ENCODE measurements around the gene DYSF.

The DYSF gene

DNA sequence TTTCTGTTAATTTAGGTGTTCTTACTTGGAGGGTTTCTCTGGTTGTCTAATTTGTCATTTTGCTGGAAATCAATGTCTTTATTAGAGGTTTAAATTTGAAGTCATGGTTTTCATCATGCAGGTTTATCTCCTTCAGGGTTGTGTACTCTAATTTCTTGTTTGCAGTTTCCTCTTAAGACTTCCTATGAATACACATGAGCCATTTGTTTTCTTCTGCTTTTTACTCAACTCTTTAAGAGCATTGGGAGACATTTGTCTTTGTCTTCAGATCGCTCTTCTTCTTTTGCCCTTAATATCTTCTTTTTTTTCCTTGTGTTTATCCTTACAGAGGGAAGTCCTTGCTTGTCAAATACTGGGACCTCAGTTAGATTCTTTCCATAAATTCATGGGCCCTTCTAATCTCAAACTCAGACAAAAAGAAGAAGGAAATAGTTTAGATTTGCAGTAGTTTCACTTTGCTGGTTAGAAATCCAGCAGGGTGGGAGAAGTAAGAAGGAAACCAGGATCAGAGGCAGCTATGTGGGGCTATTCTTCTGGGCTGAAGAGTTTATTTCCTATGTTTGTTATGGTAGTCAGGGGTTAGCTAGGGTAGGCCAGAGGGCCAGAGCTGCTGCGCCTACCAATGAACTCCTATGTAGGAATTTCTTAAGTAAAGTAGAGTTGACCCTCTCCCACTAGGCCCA is 176.6 kb downstream of the DYSF start:
- Histone ChIP-seq H3K4me3 (ENCODE audit: severe bottlenecking) (no peak overlapping the region), H3K27me3 (ENCODE audit: insufficient read depth, poor library complexity, severe bottlenecking) (peaks cover 13% of the 10 kb centered on the region), H3K9me3 (ENCODE audit: severe bottlenecking) (no peaks in the 10 kb centered on the region), H3K4me1 (ENCODE audit: insufficient read depth, poor library complexity, severe bottlenecking) (no peaks in the 10 kb centered on the region), H3K36me3 (ENCODE audit: low read depth) (no peaks in the 10 kb centered on the region), H3K27ac (ENCODE audit: poor library complexity, severe bottlenecking) (no peak overlapping the region)
- ATAC-seq (ENCODE audit: low read depth), result no peak
- no peak for DNase-seq (ENCODE audit: low spot score)
- TF ChIP-seq, protein P1, sequence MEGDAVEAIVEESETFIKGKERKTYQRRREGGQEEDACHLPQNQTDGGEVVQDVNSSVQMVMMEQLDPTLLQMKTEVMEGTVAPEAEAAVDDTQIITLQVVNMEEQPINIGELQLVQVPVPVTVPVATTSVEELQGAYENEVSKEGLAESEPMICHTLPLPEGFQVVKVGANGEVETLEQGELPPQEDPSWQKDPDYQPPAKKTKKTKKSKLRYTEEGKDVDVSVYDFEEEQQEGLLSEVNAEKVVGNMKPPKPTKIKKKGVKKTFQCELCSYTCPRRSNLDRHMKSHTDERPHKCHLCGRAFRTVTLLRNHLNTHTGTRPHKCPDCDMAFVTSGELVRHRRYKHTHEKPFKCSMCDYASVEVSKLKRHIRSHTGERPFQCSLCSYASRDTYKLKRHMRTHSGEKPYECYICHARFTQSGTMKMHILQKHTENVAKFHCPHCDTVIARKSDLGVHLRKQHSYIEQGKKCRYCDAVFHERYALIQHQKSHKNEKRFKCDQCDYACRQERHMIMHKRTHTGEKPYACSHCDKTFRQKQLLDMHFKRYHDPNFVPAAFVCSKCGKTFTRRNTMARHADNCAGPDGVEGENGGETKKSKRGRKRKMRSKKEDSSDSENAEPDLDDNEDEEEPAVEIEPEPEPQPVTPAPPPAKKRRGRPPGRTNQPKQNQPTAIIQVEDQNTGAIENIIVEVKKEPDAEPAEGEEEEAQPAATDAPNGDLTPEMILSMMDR (IDR thresholded peaks at IDR 0.05; ENCODE audit: poor library complexity, severe bottlenecking), result no peak

GRCh38 chr2:71630454-71631328 is 177.3 kb downstream of the DYSF start:
- Histone ChIP-seq H3K4me1 (ENCODE audit: insufficient read depth, poor library complexity, severe bottlenecking) (no peaks in the 10 kb centered on the region), H3K9me3 (ENCODE audit: severe bottlenecking) (no peaks in the 10 kb centered on the region), H3K27ac (ENCODE audit: poor library complexity, severe bottlenecking) (no peak overlapping the region), H3K27me3 (ENCODE audit: insufficient read depth, poor library complexity, severe bottlenecking) (peaks cover 13% of the 10 kb centered on the region), H3K36me3 (ENCODE audit: low read depth) (no peaks in the 10 kb centered on the region), H3K4me3 (ENCODE audit: severe bottlenecking) (no peak overlapping the region)
- no peak for ATAC-seq (ENCODE audit: low read depth)
- TF ChIP-seq, protein P1 (IDR thresholded peaks at IDR 0.05; ENCODE audit: poor library complexity, severe bottlenecking), result no peak
- no peak for DNase-seq (ENCODE audit: low spot score)

- Histone ChIP-seq H3K4me1 (ENCODE audit: insufficient read depth, poor library complexity, severe bottlenecking) (no peaks in the 10 kb centered on the region), H3K27me3 (ENCODE audit: insufficient read depth, poor library complexity, severe bottlenecking) (peaks cover 9% of the 10 kb centered on the region), H3K36me3 (ENCODE audit: low read depth) (no peaks in the 10 kb centered on the region), H3K27ac (ENCODE audit: poor library complexity, severe bottlenecking) (no peak overlapping the region), H3K9me3 (ENCODE audit: severe bottlenecking) (no peaks in the 10 kb centered on the region), H3K4me3 (ENCODE audit: severe bottlenecking) (no peak overlapping the region)
- DNase-seq (ENCODE audit: low spot score) (no peak), ATAC-seq (ENCODE audit: low read depth) (no peak)
- TF ChIP-seq, protein P1 (IDR thresholded peaks at IDR 0.05; ENCODE audit: poor library complexity, severe bottlenecking), result no peak
These were observed 178.1 kb downstream of the DYSF start for GRCh38 chr2:71631411-71631931.

DNA sequence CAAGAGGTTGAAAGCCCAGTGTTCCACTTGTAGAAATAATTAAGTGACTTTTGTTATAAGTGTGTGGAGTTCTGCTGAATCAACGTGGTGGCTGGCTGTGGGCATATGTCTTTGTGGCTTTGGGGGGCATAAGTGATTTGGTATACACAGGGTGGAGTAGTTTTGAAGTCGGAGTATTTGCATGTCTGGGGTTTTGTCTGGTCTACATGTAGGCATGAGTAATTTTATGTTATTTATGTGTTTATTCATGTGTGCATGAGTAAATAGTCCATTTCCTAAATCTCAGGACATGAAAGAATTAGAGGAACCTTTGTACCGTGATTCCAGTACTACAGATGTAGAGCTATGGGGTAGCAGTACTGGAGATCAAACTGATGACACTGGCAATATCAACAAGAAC is 179.7 kb downstream of the DYSF start:
- ATAC-seq (ENCODE audit: low read depth), result no peak
- H3K4me1 ChIP-seq (ENCODE audit: insufficient read depth, poor library complexity, severe bottlenecking), result no peaks in the 10 kb centered on the region
- TF ChIP-seq, protein P1 (IDR thresholded peaks at IDR 0.05; ENCODE audit: poor library complexity, severe bottlenecking), result no peak
- H3K36me3 ChIP-seq (ENCODE audit: low read depth), result no peaks in the 10 kb centered on the region
- H3K4me3 ChIP-seq (ENCODE audit: severe bottlenecking), result no peak overlapping the region
- H3K9me3 ChIP-seq (ENCODE audit: severe bottlenecking), result no peaks in the 10 kb centered on the region
- no peak overlapping the region for H3K27ac ChIP-seq (ENCODE audit: poor library complexity, severe bottlenecking)
- DNase-seq (ENCODE audit: low spot score), result no peak
- no peaks in the 10 kb centered on the region for H3K27me3 ChIP-seq (ENCODE audit: insufficient read depth, poor library complexity, severe bottlenecking)

All from RWPE2 (cell line).